Chondrocyte (in vitro differentiated cells): ENCODE results near the gene GBE1. TPM values are rescaled to one million over a fixed set of nuclear protein-coding genes. Genes with fewer than 3 reads are reported as not detected.
"Not testable (repeated sequence)": the region's sequence is repeated elsewhere in the genome, so short reads cannot be mapped to it uniquely, and the experiment has no call there.

ENCODE experiments used
- DNase-seq: peaks from one replicate; pipeline ENCODE4 v3.0.0; 2021; ENCODE audit warnings: mixed read lengths, low spot score
- H3K27ac Mint-ChIP-seq: one replicate; pipeline ENCODE4 v1.8.0; 2021; ENCODE audit warnings: mild to moderate bottlenecking, moderate library complexity, mixed read lengths; ENCODE audit not compliant: unreplicated experiment
- H3K27me3 Mint-ChIP-seq: 2 replicates; pipeline ENCODE4 v1.8.0; 2021; ENCODE audit warnings: low read depth, mixed read lengths
- H3K36me3 Mint-ChIP-seq: 2 replicates; pipeline ENCODE4 v1.8.0; 2021; ENCODE audit warnings: low read depth, mixed read lengths
- H3K4me1 Mint-ChIP-seq: 2 replicates; pipeline ENCODE4 v1.8.0; 2021; ENCODE audit warnings: low read depth, mild to moderate bottlenecking, mixed read lengths
- H3K4me3 Mint-ChIP-seq: one replicate; pipeline ENCODE4 v1.8.0; 2021; ENCODE audit warnings: mild to moderate bottlenecking, moderate library complexity, mixed read lengths; ENCODE audit not compliant: unreplicated experiment
- H3K9me3 Mint-ChIP-seq: 2 replicates; pipeline ENCODE4 v1.8.0; 2021; ENCODE audit warnings: low read depth, mixed read lengths
- total RNA-seq: library from RNA; stranded (reverse); gene quantifications from 3 replicates; pipeline ENCODE4 v1.2.1, GENCODE V29; 2021
- TF ChIP-seq, protein P1 (sequence below): fragments of 200-600 bp; sonication (generic); IDR thresholded peaks from 2 replicates; pipeline ENCODE4 v1.5.0; 2021; ENCODE audit warnings: antibody characterized with exemption, mild to moderate bottlenecking, moderate library complexity

Gene GBE1
- total RNA-seq, 1 donor from 2014 or later, result 53.8 TPM

GRCh38 chr3:81502236-81502635 lies 259.2 kb downstream of the GBE1 start:
- Mint-ChIP-seq H3K36me3 (peaks cover 10% of the 10 kb centered on the region), H3K27ac (no peak overlapping the region), H3K4me3 (no peak overlapping the region), H3K27me3 (no peaks in the 10 kb centered on the region), H3K9me3 (no peaks in the 10 kb centered on the region), H3K4me1 (peaks cover 9% of the 10 kb centered on the region)
- no peak for DNase-seq
- TF ChIP-seq, protein P1, sequence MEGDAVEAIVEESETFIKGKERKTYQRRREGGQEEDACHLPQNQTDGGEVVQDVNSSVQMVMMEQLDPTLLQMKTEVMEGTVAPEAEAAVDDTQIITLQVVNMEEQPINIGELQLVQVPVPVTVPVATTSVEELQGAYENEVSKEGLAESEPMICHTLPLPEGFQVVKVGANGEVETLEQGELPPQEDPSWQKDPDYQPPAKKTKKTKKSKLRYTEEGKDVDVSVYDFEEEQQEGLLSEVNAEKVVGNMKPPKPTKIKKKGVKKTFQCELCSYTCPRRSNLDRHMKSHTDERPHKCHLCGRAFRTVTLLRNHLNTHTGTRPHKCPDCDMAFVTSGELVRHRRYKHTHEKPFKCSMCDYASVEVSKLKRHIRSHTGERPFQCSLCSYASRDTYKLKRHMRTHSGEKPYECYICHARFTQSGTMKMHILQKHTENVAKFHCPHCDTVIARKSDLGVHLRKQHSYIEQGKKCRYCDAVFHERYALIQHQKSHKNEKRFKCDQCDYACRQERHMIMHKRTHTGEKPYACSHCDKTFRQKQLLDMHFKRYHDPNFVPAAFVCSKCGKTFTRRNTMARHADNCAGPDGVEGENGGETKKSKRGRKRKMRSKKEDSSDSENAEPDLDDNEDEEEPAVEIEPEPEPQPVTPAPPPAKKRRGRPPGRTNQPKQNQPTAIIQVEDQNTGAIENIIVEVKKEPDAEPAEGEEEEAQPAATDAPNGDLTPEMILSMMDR, result no peak

DNA sequence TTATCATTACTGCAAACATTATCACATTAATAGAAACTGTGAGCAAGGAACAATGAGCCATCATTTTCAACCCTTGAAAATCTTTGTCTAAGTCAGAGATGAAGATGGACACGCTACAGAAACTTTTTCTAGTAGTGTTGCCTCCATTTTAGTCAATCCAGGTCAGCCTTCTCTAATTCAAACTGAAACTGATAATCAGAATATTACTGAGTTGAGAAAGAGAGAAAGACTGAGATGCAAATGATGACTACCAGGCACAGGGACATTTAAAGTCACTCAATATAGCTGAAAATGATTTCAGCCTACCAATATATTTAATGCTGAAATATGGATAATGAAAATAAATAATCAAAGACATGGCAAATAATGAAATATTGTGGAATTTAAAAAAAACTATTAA lies 261.4 kb downstream of the GBE1 start:
- Mint-ChIP-seq H3K27ac (no peak overlapping the region), H3K36me3 (peaks cover 9% of the 10 kb centered on the region), H3K27me3 (no peaks in the 10 kb centered on the region), H3K4me1 (peaks cover 1% of the 10 kb centered on the region), H3K9me3 (no peaks in the 10 kb centered on the region), H3K4me3 (no peak overlapping the region)
- TF ChIP-seq, protein P1, result no peak
- no peak for DNase-seq

DNA sequence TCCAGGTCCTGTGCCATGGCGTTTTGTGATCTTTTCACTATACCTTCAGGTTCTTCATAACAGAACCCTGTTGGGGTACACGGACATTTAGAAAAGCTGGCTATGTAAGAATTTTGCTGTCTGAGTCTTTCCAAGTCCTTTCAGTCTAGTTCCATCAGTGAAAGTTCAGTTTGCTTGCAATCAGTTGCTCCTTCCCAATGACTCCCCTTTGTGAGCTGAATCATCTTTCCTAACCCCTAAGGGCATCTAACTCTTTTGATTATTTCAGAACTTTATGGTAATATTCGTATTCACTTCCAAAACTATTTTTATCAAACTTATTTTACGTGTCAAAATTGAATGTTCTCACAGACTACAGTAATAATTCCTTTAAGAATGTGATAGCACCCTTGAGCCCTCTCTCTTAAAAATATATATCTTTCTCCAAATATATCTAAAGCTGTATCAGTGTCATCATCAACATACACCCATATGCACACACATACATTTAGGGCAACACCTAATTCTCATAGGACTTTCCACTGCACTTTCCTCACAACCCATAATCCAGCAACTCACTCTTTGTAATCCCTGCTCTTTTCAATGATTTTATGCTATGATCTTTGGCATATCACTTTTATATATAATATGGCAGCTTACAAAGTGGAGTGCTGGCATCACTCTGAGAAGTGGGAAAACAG lies 263.7 kb downstream of the GBE1 start:
- no peak overlapping the region for H3K27ac Mint-ChIP-seq
- no peak for DNase-seq
- TF ChIP-seq, protein P1, result no peak
- no peak overlapping the region for H3K4me3 Mint-ChIP-seq
- H3K27me3 Mint-ChIP-seq, result no peaks in the 10 kb centered on the region
- no peaks in the 10 kb centered on the region for H3K9me3 Mint-ChIP-seq
- peaks cover 3% of the 10 kb centered on the region for H3K36me3 Mint-ChIP-seq
- H3K4me1 Mint-ChIP-seq, result peaks cover 3% of the 10 kb centered on the region

DNA sequence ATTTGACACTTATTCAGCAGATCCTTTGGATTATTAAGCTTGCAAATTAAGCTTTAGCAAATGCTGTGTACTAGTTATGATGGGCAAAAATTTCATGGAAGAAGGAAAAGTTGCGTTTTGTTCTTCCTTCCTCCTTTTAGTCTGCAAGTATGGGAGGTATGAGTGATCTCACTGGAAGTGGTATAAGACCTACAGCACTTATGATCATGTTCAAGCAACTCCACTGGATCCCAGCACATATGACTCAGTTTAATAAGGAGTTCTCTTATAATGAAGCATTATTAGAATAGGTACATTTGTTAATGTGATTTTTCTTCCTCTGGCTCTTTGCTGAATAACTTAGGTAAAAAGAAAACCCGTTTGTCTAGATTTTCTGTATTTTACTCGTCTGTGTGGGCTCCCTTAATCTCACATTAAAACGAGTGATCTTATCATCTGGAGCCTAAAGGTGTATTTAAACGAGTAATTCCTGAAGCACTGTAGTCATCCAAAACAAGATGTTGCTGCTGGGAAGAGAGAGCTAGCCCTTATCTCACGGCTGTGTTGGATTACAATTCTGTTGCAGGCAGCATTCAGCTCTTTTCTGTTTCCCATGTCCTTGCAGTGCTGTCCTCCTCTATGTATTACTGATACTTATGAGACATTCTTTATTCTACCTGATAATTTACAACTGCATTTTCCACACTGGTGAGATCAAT lies 264.9 kb downstream of the GBE1 start:
- no peak for DNase-seq
- peaks cover 3% of the 10 kb centered on the region for H3K36me3 Mint-ChIP-seq
- H3K27me3 Mint-ChIP-seq, result no peaks in the 10 kb centered on the region
- no peak overlapping the region for H3K4me3 Mint-ChIP-seq
- no peaks in the 10 kb centered on the region for H3K9me3 Mint-ChIP-seq
- peaks cover 14% of the 10 kb centered on the region for H3K4me1 Mint-ChIP-seq
- TF ChIP-seq, protein P1, result no peak
- H3K27ac Mint-ChIP-seq, result no peak overlapping the region

DNA sequence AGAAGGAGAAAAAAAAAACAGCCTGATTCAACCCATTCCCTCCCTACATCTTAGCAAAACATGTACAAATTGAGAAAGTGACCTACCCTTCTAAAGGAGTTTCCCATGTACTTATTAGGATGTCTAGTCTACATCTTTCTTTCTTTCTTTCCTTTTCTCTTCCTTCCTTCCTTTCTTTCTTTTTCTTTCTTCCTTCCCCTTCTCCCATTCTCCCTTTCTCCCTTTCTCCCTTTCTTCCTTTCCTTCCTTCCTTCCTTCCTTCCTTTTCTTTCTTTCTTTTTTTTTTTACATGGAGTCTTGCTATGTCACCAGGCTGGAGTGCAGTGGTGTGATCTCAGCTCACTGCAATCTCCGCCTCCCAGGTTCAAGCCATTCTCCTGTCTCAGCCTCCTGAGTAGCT lies 269.0 kb downstream of the GBE1 start:
- H3K4me1 Mint-ChIP-seq, result peaks cover 20% of the 10 kb centered on the region
- not testable (repeated sequence) for H3K36me3 Mint-ChIP-seq, DNase-seq, H3K27me3 Mint-ChIP-seq, H3K4me3 Mint-ChIP-seq, H3K9me3 Mint-ChIP-seq
- peak overlapping the region; percentile 97 for H3K27ac Mint-ChIP-seq

DNA sequence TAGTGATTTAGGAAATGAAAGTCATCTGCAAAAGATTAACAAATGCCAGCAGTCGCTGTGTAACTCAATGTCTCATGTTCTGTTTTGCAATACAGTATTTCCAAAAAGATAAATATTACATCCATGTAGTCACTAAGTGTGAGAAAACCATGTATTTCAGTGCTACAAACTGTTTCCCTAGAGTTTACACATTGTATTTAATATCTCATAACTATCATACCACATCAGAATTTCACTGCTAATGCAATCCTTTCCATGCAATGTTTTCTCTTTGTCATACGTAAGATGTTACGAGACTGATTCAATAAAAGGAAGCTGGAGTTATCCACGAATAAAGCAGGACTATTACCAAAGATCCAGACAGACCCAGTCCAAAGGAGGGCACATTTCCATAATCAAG lies 269.4 kb downstream of the GBE1 start:
- Mint-ChIP-seq H3K4me3 (no peak overlapping the region), H3K27me3 (no peaks in the 10 kb centered on the region), H3K4me1 (peaks cover 20% of the 10 kb centered on the region), H3K27ac (peak overlapping the region; percentile 97), H3K36me3 (peaks cover 6% of the 10 kb centered on the region), H3K9me3 (no peaks in the 10 kb centered on the region)
- DNase-seq, result no peak
- TF ChIP-seq, protein P1, result no peak
